ENCODE results near the gene GNAT2. TPM values are rescaled to one million over a fixed set of nuclear protein-coding genes. Genes with fewer than 3 reads are reported as not detected.

Gene GNAT2
- total and polyA plus RNA-seq, 10 donors: 0.08 to 0.92 (median 0.59) TPM; not detected in 7

DNA sequence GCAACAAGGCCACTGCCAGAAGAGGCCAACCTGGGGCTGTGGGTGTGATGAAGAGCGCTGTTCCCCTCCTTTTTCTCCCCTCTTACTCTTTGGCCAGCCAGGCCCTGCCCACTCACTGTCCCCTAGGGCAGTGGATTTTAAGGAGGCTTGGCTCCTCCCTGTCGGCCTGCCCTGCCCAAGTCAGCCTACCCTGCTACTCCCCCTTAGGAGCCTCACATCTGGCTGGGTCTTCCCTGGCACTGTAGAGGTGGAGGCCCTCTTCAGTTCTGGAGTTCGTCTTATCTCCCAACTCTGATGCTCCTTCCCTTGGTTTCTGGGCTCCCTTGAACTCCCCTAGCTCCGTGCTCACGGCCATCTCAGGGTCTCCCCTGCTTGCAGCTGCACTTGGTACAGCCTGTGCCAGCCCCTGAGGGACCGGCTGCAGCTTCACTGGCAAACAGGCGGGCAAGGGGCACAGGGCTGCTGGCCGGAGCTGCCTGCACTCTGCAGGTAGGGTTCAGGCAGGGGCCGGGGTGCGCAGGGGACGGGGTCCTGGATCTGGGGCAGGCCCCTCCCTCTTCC lies 4.3 kb upstream of the GNAT2 start:
- WGBS, 5 donors: 37 to 53% (median 43%) methylated on average over 6 to 11 of the region's 11 CpGs
- Histone ChIP-seq H3K4me3 (peak overlapping the region in 6 of 8 donors; percentile 7 to 73 (median 27)), H3K27ac (peak overlapping the region in 7 of 8 donors; percentile 9 to 98 (median 55)), H3K4me1 (peaks cover 35 to 72% (median 62%) of the 10 kb centered on the region in 6 donors), H3K36me3 (peaks cover 0 to 39% (median 32%) of the 10 kb centered on the region in 6 donors), H3K9me3 (no peaks in the 10 kb centered on the region), H3K27me3 (replicated peaks in 1 of 7) (no peaks in the 10 kb centered on the region)
- intact Hi-C loops (cut with DNase I; ENCODE audit: low total_unique reads): no loop called here
- TF ChIP-seq POLR2AphosphoS5 (IDR thresholded peaks at IDR 0.05) (peak in 1 of 3 donors; percentile 4), POLR2A (IDR thresholded peaks at IDR 0.05) (no peak)
- no peak for DNase-seq

DNA sequence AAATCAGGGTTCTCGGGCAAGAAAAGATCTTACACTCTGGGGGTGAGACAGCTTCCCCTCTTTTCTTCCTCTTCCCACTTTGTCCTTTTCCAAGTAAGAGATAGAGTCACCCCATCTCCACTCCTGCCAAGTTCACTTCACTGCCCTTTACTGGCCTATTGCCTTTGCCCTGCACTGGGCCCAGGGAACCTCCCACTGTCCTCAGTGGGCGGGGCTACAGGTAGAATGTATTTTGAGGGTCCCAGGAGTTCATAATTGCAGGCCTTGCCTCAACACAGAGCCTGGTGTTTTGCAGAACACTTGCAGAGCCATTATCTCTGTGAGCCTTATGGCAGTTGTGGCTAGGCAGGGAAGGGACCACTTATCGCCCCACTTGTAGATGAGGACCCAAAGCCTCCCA lies 3.5 kb upstream of the GNAT2 start:
- Histone ChIP-seq H3K4me3 (peak overlapping the region in 1 of 8 donors; percentile 73), H3K27me3 (replicated peaks in 1 of 7) (no peaks in the 10 kb centered on the region), H3K27ac (peak overlapping the region in 7 of 8 donors; percentile 6 to 98 (median 20)), H3K36me3 (peaks cover 0 to 31% (median 24%) of the 10 kb centered on the region in 6 donors), H3K9me3 (no peaks in the 10 kb centered on the region), H3K4me1 (peaks cover 35 to 80% (median 67%) of the 10 kb centered on the region in 6 donors)
- DNase-seq: no peak
- WGBS, 5 donors: 74 to 86% (median 82%) methylated on average over 2 to 3 of the region's 3 CpGs
- TF ChIP-seq POLR2AphosphoS5 (IDR thresholded peaks at IDR 0.05) (no peak), POLR2A (IDR thresholded peaks at IDR 0.05) (no peak)
- TF ChIP-seq, protein P1, sequence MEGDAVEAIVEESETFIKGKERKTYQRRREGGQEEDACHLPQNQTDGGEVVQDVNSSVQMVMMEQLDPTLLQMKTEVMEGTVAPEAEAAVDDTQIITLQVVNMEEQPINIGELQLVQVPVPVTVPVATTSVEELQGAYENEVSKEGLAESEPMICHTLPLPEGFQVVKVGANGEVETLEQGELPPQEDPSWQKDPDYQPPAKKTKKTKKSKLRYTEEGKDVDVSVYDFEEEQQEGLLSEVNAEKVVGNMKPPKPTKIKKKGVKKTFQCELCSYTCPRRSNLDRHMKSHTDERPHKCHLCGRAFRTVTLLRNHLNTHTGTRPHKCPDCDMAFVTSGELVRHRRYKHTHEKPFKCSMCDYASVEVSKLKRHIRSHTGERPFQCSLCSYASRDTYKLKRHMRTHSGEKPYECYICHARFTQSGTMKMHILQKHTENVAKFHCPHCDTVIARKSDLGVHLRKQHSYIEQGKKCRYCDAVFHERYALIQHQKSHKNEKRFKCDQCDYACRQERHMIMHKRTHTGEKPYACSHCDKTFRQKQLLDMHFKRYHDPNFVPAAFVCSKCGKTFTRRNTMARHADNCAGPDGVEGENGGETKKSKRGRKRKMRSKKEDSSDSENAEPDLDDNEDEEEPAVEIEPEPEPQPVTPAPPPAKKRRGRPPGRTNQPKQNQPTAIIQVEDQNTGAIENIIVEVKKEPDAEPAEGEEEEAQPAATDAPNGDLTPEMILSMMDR (IDR thresholded peaks at IDR 0.05 in 8 of 11, conservative IDR thresholded peaks at IDR 0.05 in 3 of 11): no peak
- intact Hi-C loops (cut with DNase I; ENCODE audit: low total_unique reads): no loop called here

DNA sequence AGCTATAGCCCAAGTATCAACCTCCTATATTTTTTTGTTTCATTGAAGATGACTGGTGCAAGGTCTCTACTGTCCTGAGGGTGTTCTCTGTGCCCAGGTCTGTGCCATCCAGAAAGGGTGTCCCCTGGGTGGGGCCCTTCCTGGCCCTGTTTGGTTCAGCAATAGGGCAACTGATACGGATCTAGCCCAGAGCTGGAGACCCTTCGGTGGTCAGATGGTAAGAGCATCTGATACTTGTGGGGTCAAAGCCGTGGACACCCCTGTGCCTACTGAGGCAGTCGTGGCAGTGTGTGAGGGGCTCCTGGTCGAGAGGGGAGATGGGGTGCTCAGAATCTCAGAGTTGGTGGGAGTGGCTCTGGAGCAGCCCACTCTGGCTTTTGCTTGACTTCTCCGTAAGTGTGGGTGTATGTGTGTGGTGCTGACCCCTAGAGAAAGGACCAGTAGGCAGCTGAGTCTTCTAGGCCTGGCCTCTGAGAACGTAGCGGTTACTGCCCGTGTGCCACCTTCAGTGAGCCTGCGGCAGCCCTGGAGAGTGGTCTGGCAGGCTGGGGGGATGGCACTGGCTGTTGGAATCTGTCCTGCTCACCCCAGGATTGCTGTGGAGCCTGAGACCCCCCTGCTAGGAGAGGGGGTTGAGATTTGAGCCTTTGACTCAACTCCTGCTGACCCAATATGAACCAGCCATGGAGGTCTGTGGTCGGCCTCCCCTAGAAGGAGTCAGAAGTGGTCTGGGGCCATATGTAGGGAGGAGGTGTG lies 2.9 kb upstream of the GNAT2 start:
- intact Hi-C loops (cut with DNase I; ENCODE audit: low total_unique reads): no loop called here
- Histone ChIP-seq H3K27me3 (replicated peaks in 1 of 7) (no peaks in the 10 kb centered on the region), H3K27ac (peak overlapping the region in 7 of 8 donors; percentile 2 to 98 (median 86)), H3K9me3 (no peaks in the 10 kb centered on the region), H3K36me3 (peaks cover 0 to 25% (median 18%) of the 10 kb centered on the region in 6 donors), H3K4me1 (peaks cover 35 to 86% (median 70%) of the 10 kb centered on the region in 6 donors), H3K4me3 (peak overlapping the region in 5 of 8 donors; percentile 68 to 76 (median 73))
- 77 to 92% (median 78%) methylated on average over 5 to 11 of the region's 11 CpGs for WGBS, 5 donors
- no peak for DNase-seq
- TF ChIP-seq, protein P1 (IDR thresholded peaks at IDR 0.05 in 8 of 11, conservative IDR thresholded peaks at IDR 0.05 in 3 of 11): no peak
- TF ChIP-seq POLR2A (IDR thresholded peaks at IDR 0.05) (no peak), POLR2AphosphoS5 (IDR thresholded peaks at IDR 0.05) (no peak)

DNA sequence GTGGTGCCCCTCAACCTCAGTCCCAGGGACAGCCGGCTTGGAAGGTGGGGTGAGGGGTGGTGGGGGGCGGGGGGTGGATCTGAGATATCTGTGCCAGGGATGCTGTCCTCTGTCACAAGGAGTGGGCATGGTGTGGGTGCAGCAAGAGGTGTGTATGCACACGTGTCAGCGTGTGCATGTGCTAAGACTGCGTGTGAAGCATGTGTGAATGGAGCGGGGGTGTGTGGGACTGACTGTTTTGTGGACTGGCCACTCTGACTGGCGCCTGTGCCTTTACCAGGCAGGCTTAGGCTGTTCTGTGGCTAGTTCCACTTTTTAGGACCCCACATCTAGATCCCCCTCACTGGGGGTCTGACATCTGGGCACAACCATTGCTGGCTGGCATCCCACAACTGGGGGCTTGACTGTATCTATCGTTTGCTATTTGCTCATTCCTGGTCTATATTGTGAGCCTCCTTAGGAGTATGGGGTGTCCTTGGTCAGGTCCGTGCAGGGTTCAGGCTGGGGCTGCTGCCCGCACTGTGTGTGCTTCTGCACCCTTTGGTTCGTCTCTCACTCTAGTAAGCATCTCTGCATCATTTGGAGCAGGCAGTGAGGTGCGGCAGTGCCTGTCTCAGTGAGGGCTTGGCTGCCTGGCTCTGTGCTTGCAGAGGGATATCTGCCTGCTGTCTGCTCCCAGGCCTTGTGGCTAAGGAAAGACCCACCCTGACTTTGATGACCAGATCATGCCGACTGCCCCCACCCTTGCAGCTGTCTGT lies 2.1 kb upstream of the GNAT2 start:
- peaks cover 35 to 93% (median 74%) of the 10 kb centered on the region in 6 donors for H3K4me1 ChIP-seq

More for the DNA sequence above, 2.1 kb upstream of the GNAT2 start:
- TF ChIP-seq POLR2AphosphoS5 (IDR thresholded peaks at IDR 0.05) (no peak), POLR2A (IDR thresholded peaks at IDR 0.05) (no peak)
- TF ChIP-seq, protein P1 (IDR thresholded peaks at IDR 0.05 in 8 of 11, conservative IDR thresholded peaks at IDR 0.05 in 3 of 11): no peak
- intact Hi-C loops (cut with DNase I; ENCODE audit: low total_unique reads): no loop called here
- Histone ChIP-seq H3K4me3 (peak overlapping the region; percentile 66 to 84 (median 70)), H3K27ac (peak overlapping the region; percentile 2 to 98 (median 88)), H3K9me3 (no peaks in the 10 kb centered on the region), H3K36me3 (peaks cover 0 to 17% (median 10%) of the 10 kb centered on the region in 6 donors), H3K27me3 (replicated peaks in 1 of 7) (no peaks in the 10 kb centered on the region)
- WGBS, 5 donors: 25 to 34% (median 30%) methylated on average over 11 to 13 of the region's 13 CpGs
- DNase-seq: no peak
